HS-27A (cell line): Measurements from ENCODE around the gene UGT1A4.
"Not testable (repeated sequence)": the region's sequence is repeated elsewhere in the genome, so short reads cannot be mapped to it uniquely, and the experiment has no call there.

Experiments used
- DNase-seq: peaks from one replicate; pipeline ENCODE4 v3.0.0-alpha.2; 2012; ENCODE audit warnings: low read depth, missing footprints

Gene UGT1A4

DNA sequence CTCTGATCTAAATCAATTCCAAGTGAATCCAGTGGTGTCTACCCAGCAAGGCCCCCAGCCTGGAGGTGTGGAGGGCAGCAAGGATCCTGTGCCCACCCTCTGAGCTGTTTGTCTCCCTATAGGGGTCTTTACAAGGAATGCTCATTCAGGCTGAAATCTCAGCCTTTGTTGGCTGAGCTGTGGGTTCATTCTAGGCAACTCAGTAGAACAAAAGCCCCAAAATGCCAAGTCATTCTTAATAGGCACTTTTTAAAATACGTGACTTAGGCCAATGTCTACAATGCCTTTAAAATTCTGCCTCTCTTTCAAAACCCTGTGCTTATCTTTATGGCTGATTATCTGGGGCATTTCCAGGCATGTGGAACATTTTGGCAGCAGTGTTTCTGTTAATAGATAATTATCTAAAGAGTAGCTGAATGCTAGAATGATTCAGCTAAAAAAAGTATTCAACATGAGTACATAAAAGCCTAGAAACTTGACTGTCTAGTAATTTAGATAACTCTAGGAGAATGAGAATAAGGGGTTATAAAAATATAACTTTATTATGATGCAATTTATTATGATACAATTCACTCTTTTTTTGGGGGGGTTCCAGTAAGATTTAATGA is 18.4 kb upstream of the UGT1A4 start:
- no peak for DNase-seq

GRCh38 chr2:233700842-233701241 is 17.7 kb upstream of the UGT1A4 start:
- DNase-seq: not testable (repeated sequence)

GRCh38 chr2:233702238-233702637 is 16.3 kb upstream of the UGT1A4 start:
- DNase-seq: no peak

- DNase-seq: no peak
These were observed 12.5 kb upstream of the UGT1A4 start for GRCh38 chr2:233705911-233706506.

DNA sequence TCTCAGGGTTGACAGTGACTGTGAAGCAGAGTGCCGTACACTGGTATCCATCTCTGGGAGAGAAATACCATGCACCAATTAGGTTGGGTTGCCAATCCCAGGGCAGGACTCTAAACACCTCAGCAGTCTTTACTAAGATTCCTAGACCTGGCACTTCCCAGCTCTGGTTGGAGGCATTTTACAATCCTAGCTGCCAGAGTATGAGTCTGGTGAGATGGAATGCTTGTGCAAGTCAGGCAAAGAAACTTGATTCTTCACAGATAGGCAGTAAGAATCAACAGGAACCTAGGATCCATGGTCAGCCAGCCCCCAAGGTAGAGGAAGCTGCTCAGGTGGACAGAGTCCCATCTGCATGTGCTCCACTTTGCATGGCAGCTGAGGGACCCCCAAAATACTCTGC is 11.8 kb upstream of the UGT1A4 start:
- no peak for DNase-seq

DNA sequence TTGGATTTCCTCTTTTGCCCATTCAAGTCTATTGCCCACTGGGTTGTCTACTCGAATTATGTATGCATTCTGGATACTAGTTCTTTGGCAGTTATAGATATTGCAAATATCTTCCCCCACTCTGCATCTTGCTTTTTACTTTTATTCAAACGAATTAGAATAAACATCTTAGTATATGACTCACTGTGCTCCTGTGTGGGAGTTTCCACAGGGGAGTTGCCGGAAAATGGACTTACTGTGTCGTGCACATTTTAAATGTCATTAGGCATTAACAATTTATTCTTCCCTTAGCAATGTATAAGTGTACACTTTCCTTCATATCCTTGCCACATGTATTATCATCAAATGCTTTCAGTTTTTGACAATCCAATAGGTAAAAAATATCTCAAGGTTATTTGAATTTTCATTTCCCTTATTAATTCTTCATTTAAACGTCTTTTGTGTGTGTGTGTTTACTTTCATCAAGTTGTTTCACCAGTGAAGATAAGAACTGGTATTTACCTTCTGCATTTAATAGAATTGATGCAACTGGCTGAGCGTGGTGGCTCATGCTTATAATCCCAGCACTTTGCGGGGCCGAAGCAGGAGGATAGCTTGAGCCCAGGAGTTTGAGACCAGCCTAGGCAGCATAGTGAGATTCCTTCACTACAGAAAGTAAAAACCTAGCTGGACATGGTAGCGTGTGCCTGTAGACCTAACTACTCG is 10.4 kb upstream of the UGT1A4 start:
- no peak for DNase-seq

DNA sequence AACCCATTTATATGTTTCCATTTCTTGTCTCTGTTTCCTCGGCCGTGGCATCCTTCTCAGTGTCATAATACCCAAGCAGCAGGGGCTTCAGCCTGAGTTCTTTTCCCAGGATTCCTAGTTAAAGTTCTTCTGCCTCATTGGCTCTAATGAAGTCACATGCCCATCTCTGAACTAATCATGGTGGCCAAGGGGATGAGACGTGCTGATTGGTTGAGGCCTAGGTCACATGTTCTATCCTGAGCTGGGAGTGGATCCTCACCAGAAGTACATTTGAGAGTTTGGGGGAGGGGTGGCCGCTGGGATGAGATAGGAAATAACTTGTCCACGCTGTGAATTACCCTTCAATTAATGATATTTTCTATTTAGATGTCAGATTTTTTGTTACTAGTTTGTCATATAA is 9.6 kb upstream of the UGT1A4 start:
- DNase-seq: no peak

- no peak for DNase-seq
These were observed 7.1 kb upstream of the UGT1A4 start for GRCh38 chr2:233711312-233712008.

DNA sequence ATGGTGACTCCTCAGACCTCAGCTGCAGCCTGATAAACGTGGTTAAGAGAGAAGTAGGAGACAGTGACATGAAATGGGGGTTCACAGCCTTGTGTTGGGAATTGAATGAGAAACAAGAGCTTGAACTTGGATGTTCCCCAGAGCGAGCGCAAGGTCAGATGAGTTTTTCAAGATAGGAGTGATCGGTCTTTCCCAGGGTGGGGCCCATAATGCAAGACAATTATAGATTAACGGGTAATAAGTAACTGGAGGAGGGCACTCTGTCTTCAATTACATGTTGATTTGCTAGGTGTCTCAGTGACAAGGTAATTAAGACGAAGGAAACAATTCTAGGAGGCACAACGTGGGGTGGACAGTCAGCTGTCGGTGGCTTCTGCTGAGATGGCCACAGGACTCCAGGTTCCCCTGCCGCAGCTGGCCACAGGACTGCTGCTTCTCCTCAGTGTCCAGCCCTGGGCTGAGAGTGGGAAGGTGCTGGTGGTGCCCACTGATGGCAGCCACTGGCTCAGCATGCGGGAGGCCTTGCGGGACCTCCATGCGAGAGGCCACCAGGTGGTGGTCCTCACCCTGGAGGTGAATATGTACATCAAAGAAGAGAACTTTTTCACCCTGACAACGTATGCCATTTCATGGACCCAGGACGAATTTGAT is 5.8 kb upstream of the UGT1A4 start, which contains the start of gene UGT1A5:
Gene UGT1A5 (plus strand): TSS at position 297 of the 651 bp plus-strand sequence. CDS start 85 bp downstream, at position 382.
- no peak for DNase-seq

DNA sequence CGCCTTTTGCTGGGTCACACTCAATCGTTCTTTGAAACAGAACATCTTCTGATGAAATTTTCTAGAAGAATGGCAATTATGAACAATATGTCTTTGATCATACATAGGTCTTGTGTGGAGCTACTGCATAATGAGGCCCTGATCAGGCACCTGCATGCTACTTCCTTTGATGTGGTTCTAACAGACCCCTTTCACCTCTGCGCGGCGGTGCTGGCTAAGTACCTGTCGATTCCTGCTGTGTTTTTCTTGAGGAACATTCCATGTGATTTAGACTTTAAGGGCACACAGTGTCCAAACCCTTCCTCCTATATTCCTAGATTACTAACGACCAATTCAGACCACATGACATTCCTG is 5.3 kb upstream of the UGT1A4 start:
- DNase-seq: no peak

DNA sequence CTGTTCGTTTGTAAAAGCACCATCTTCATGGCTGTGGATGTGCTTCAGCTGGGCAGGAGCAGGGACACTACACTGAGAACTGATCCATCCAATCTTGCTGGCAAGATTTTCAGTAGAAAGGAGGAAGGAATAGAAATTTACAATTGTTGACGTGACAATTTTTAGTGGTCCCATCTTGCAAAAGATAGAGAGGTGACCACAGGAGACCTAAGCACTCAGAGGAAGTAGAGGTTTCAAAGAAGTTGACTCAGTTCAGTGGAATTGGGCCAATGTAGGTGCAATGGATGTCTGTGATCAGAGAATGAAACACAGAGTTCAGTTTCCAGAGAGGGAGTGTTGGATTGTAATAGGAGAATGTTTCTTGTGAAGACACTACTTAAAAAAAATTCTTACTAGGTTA is 4.4 kb upstream of the UGT1A4 start:
- no peak for DNase-seq

DNA sequence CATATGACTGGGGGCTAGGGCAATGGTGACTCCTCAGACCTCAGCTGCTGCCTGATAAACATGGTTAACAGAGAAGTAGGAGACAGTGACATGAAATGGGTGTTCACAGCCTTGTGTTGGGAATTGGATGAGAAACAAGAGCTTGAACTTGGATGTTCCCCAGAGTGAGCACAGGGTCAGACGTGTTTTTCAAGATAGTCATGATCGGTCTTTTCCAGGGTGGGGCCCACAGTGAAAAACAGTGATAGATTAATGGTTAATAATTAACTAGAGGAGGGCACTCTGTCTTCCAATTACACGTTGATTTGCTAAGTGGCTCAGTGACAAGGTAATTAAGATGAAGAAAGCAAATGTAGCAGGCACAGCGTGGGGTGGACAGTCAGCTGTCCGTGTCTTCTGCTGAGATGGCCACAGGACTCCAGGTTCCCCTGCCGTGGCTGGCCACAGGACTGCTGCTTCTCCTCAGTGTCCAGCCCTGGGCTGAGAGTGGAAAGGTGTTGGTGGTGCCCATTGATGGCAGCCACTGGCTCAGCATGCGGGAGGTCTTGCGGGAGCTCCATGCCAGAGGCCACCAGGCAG is 10.3 kb downstream of the UGT1A4 start, which contains the start of gene UGT1A3:
Gene UGT1A3 (plus strand): TSS at position 320 of the 579 bp plus-strand sequence. CDS start 85 bp downstream, at position 405.
- DNase-seq: no peak

- DNase-seq: not testable (repeated sequence)
These were observed 18.5 kb downstream of the UGT1A4 start for GRCh38 chr2:233736868-233737653.

GRCh38 chr2:233740870-233741269 is 22.3 kb downstream of the UGT1A4 start:
- DNase-seq: no peak

- DNase-seq: no peak
These were observed 25.1 kb downstream of the UGT1A4 start for GRCh38 chr2:233743464-233744259.

- DNase-seq: no peak
These were observed 26.7 kb downstream of the UGT1A4 start for GRCh38 chr2:233745073-233745755.

DNA sequence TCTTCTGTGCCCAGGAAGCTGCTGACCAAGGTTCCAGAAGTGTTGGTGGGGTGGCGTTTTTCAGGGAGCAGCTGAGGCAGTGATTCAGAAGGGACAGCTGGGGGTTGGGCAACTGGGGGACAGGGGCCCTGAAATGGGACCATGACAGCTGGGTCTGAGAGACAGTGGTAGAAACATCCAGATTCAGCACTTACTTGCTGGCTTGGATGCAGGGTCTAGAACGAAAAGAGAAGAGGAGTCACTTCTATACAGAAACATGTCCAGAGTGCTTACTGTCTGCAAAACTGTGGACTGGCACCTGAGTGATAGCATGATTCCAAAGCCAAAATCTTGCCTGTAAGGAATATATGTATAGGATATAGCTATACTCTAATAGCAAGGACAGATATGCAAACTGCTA is 27.3 kb downstream of the UGT1A4 start:
- not testable (repeated sequence) for DNase-seq

GRCh38 chr2:233746475-233747282 is 28.1 kb downstream of the UGT1A4 start:
- no peak for DNase-seq

- DNase-seq: no peak
These were observed 28.7 kb downstream of the UGT1A4 start for GRCh38 chr2:233747283-233747544.
